Mesenteric fat pad (tissue), 1 donor: ENCODE results near the gene SMIM41. TPM values are rescaled to one million over a fixed set of nuclear protein-coding genes. Genes with fewer than 3 reads are reported as not detected.

Source experiments
- DNase-seq: peaks from one replicate; pipeline ENCODE4 v3.0.0-alpha.2; 2020; ENCODE audit warnings: low spot score
- total RNA-seq: library from RNA; stranded (reverse); fragmentation: NEBNext Ultra II Directional; extraction: Animal tissue kit (Norgen Biotek cat#: 25700); gene quantifications from one replicate; pipeline ENCODE4 v1.2.1, GENCODE V29; 2021
- donor health status: DM: yes; HTN: yes; CAD: no.

SMIM41 gene
- total RNA-seq, 1 donor from 2014 or later: 0.45 TPM

GRCh38 chr12:52120951-52121823 is 41.7 kb downstream of the SMIM41 start:
- peak; percentile 60 for DNase-seq

- peak; percentile 91 for DNase-seq
Measured at GRCh38 chr12:52121824-52122539, 42.5 kb downstream of the SMIM41 start.

- DNase-seq: no peak
Measured at GRCh38 chr12:52122540-52122871, 43.0 kb downstream of the SMIM41 start.

GRCh38 chr12:52122904-52123303 is 43.4 kb downstream of the SMIM41 start:
- DNase-seq: peak; percentile 64

- peak; percentile 33 for DNase-seq
Measured at GRCh38 chr12:52123487-52124186, 44.1 kb downstream of the SMIM41 start.

- peak; percentile 78 for DNase-seq
Measured at GRCh38 chr12:52125476-52125900, 46.0 kb downstream of the SMIM41 start.

- peak; percentile 68 for DNase-seq
Measured at GRCh38 chr12:52126050-52126604, 46.6 kb downstream of the SMIM41 start.

- DNase-seq: peak; percentile 85
Measured at GRCh38 chr12:52126605-52127578, 47.4 kb downstream of the SMIM41 start.

- peak; percentile 62 for DNase-seq
Measured at GRCh38 chr12:52127683-52128450, 48.4 kb downstream of the SMIM41 start.

GRCh38 chr12:52130711-52131110 is 51.2 kb downstream of the SMIM41 start:
- DNase-seq: peak; percentile 73

- no peak for DNase-seq
Measured at GRCh38 chr12:52132754-52133161, 53.3 kb downstream of the SMIM41 start.

GRCh38 chr12:52137746-52138145 is 58.2 kb downstream of the SMIM41 start:
- no peak for DNase-seq

- no peak for DNase-seq
Measured at GRCh38 chr12:52139147-52139546, 59.6 kb downstream of the SMIM41 start.

GRCh38 chr12:52139579-52140062 is 60.1 kb downstream of the SMIM41 start:
- DNase-seq: no peak

- no peak for DNase-seq
Measured at GRCh38 chr12:52141306-52141705, 61.8 kb downstream of the SMIM41 start.

GRCh38 chr12:52141875-52142274 is 62.4 kb downstream of the SMIM41 start:
- DNase-seq: no peak

- DNase-seq: no peak
Measured at GRCh38 chr12:52142431-52142830, 62.9 kb downstream of the SMIM41 start.

- DNase-seq: no peak
Measured at GRCh38 chr12:52144512-52145227, 65.2 kb downstream of the SMIM41 start.
